Heart right ventricle (tissue), 16 donors: ENCODE data around the gene SRGAP1. TPM values are rescaled to one million over a fixed set of nuclear protein-coding genes. Genes with fewer than 3 reads are reported as not detected.

Experiments
- ATAC-seq, 8 donors: fragments of 200-7000 bp; cut with Tn5 transposase; one replicate each; pipeline ENCODE4 v1.9.1; 2020; ENCODE audit warnings: mild to moderate bottlenecking in 8 of 8, moderate library complexity in 8 of 8, moderate number of reproducible peaks in 1 of 8
- DNase-seq, 2 donors: peaks; one replicate each; pipeline ENCODE4 v3.0.0-alpha.2; 2020
- H3K27ac ChIP-seq, 10 donors: fragments of 200-600 bp; sonication (generic) in 2 of 10; one replicate each; pipeline versions ENCODE4 v1.5.0 to v1.8.0; 2020 to 2022; ENCODE audit warnings: mild to moderate bottlenecking in 3 of 10
- H3K27me3 ChIP-seq, 7 donors: fragments of 200-600 bp; one replicate each; pipeline ENCODE4 v1.8.0; 2021 to 2022; ENCODE audit warnings: mild to moderate bottlenecking in 2 of 7
- H3K36me3 ChIP-seq, 9 donors: fragments of 200-600 bp; sonication (generic) in 1 of 9; one replicate each; pipeline versions ENCODE4 v1.5.0 to v1.8.0; 2020 to 2022; ENCODE audit warnings: mild to moderate bottlenecking in 2 of 9
- H3K4me1 ChIP-seq, 9 donors: fragments of 200-600 bp; sonication (generic) in 1 of 9; one replicate each; pipeline versions ENCODE4 v1.5.0 to v1.8.0; 2020 to 2022; ENCODE audit warnings: mild to moderate bottlenecking in 4 of 9
- H3K4me3 ChIP-seq, 10 donors: fragments of 200-600 bp; sonication (generic) in 2 of 10; one replicate each; pipeline versions ENCODE4 v1.5.0 to v1.8.0; 2020 to 2022; ENCODE audit warnings: mild to moderate bottlenecking in 7 of 10, moderate library complexity in 2 of 10
- H3K9me3 ChIP-seq, 11 donors: fragments of 200-600 bp in 10 of 11; sonication (generic) in 2 of 11; one replicate each; pipeline versions ENCODE4 v1.5.0 to v1.8.0; 2013 to 2022; ENCODE audit warnings: mild to moderate bottlenecking in 2 of 11, control low read depth in 1 of 11, moderate library complexity in 1 of 11
- WGBS, 2 donors: extraction: QIAGEN DNeasy Blood & Tissue Kit; methylation state at CpG; one replicate each; pipeline ENCODE4 v1.1.7; 2013; ENCODE audit warnings: inconsistent platforms in 1 of 2; 5-methylcytosine and 5-hydroxymethylcytosine counted together
- intact Hi-C, 10 donors: fragments of 100-400 bp; cut with DNase I; formaldehyde crosslinking; loops; one replicate each; pipeline versions ENCODE4 v1.11.1 to v1.14.2; 2022
- polyA plus RNA-seq, 2 donors: library from polyadenylated mRNA; stranded (reverse); fragments of 200-250 nt; gene quantifications; one replicate each; pipeline ENCODE4 v1.2.3, GENCODE V29; 2013
- total RNA-seq, 10 donors: library from RNA; stranded (reverse); fragmentation: NEBNext Ultra II Directional in 3 of 10; extraction: Animal tissue kit (Norgen Biotek cat#: 25700) in 3 of 10; gene quantifications; one replicate each; pipeline versions ENCODE4 v1.2.1 to v1.2.4, GENCODE V29; 2021 to 2023
- TF ChIP-seq, protein P1 (sequence below), 9 donors: fragments of 200-600 bp; sonication (generic) in 2 of 9; IDR thresholded peaks; one replicate each; pipeline versions ENCODE4 v1.5.0 to v1.8.0; 2021 to 2022; ENCODE audit warnings: antibody characterized with exemption in 9 of 9, mild to moderate bottlenecking in 5 of 9, moderate library complexity in 1 of 9
- donor health status: Arrhythmogenic right ventricular cardiomyopathy.
- donor health status: ischemic (EF 13 %, LVEDD 7.1; RV severe dilation, severe dysfunction).
- donor health status: healthy with polysubstance abuse.
- donor health status: DM: no; HTN: yes; CAD: no.
- donor health status: DM: no; HTN: no; CAD: no.
- donor health status: ischemic (EF 25% LVEDD 6.9; RV normal size, moderate dysfunction).
- donor health status: ischemic (EF 25% LVEDD 5.7; RV mildly dilated, moderate dysfunction).
- donor health status: healthy.
- donor health status: DM: yes; HTN: yes; CAD: no.
- donor health status: Ischemic cardiomyopathy.
- donor health status: ischemic (EF 35%, LVEDD 5.7; RV mildly dilated, moderate dysfunction).
- donor health status: nonischemic (EF 11% LVEDD 7.7; RV severe dilation, severe dysfunction).
- donor health status: DM: yes; HTN: yes; CAD: no.
- donor health status: PGD.
- donor health status: ischemic (EF 29% LVEDD 5.4; RV normal size, mild dysfunction).
- donor health status: nonischemic (EF 23%, LVEDD 6.1; RV moderate dilation, normal function).

SRGAP1 gene
- total and polyA plus RNA-seq, 12 donors: 1.3 to 6.4 (median 3.6) TPM

DNA sequence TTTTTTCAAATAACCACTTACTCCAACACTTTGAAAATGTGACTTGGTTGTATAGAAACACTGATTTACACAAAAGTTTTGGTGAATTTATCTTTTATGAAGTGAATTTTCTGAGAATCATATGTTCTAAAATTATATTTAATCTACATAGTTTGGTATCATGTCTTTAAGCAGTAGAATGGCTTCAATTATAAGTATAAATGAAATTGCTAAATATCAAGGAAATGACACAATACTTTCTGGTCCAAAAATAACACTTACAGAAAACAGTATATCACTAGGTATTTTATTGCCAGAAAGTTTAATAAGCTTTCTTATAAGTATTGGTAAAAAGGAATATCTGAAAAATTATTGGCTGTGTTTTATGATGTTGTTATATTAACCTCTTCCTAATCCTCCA lies 90.9 kb downstream of the SRGAP1 start:
- Histone ChIP-seq H3K9me3 (no peaks in the 10 kb centered on the region), H3K36me3 (no peaks in the 10 kb centered on the region), H3K4me3 (no peak overlapping the region), H3K27me3 (no peaks in the 10 kb centered on the region), H3K27ac (no peak overlapping the region), H3K4me1 (peaks cover 0 to 30% (median 17%) of the 10 kb centered on the region in 9 donors)
- DNase-seq: no peak
- ATAC-seq: no peak
- intact Hi-C loops: no loop called here
- TF ChIP-seq, protein P1, sequence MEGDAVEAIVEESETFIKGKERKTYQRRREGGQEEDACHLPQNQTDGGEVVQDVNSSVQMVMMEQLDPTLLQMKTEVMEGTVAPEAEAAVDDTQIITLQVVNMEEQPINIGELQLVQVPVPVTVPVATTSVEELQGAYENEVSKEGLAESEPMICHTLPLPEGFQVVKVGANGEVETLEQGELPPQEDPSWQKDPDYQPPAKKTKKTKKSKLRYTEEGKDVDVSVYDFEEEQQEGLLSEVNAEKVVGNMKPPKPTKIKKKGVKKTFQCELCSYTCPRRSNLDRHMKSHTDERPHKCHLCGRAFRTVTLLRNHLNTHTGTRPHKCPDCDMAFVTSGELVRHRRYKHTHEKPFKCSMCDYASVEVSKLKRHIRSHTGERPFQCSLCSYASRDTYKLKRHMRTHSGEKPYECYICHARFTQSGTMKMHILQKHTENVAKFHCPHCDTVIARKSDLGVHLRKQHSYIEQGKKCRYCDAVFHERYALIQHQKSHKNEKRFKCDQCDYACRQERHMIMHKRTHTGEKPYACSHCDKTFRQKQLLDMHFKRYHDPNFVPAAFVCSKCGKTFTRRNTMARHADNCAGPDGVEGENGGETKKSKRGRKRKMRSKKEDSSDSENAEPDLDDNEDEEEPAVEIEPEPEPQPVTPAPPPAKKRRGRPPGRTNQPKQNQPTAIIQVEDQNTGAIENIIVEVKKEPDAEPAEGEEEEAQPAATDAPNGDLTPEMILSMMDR (IDR thresholded peaks at IDR 0.05): no peak

DNA sequence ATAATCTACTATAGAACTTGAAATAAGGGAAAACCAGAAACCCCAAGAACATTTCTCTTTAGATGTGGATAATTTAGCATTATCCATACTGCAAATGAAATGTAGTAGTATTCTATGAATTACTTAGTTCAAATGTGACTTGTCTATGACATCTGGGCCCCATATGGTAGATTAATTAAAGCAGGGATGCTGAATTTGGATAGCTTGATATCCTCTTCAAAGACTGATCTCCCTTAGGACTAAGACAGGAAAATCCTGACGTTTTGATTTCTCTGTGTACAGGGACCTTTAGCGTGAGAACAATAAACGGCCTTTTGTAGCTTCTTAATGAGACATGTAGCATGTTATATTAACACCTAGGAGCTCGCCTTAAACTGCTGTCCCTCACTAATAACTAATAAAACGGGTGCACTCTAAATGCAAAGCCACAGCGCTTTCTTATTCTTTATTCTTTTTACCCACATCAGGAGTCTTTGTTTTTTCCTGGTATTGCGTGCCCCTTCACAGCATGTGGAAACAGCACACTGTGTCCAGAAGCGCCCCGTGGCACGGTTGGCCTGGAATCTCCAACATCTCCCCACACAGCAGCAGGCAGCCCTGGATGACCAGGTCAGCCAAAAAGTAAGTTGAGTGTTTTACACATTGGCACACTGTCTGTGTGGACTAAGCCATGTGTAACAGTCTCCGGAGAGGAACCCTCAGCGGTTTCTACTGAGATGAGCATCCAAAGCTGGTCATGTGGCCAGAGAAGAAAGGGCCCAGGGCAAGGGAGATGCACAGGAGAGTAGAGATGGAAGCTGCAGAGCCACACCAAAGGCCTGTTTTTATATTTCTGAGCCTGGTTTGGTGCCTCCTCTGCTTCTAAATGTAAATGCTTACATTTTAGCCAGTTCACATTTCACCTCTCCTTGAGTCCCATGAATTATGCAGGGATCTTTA lies 93.1 kb downstream of the SRGAP1 start:
- Histone ChIP-seq H3K27ac (peak overlapping the region in 1 of 10 donors; percentile 15), H3K36me3 (no peaks in the 10 kb centered on the region), H3K9me3 (no peaks in the 10 kb centered on the region), H3K4me1 (peaks cover 2 to 48% (median 32%) of the 10 kb centered on the region in 9 donors), H3K27me3 (no peaks in the 10 kb centered on the region), H3K4me3 (no peak overlapping the region)
- 60 to 66% methylated on average over 12 of the region's 12 CpGs for WGBS, 2 donors
- peak in 6 of 8 donors; percentile 10 to 58 (median 53) for ATAC-seq
- TF ChIP-seq, protein P1 (IDR thresholded peaks at IDR 0.05): no peak
- DNase-seq: no peak
- intact Hi-C loops: no loop called here

DNA sequence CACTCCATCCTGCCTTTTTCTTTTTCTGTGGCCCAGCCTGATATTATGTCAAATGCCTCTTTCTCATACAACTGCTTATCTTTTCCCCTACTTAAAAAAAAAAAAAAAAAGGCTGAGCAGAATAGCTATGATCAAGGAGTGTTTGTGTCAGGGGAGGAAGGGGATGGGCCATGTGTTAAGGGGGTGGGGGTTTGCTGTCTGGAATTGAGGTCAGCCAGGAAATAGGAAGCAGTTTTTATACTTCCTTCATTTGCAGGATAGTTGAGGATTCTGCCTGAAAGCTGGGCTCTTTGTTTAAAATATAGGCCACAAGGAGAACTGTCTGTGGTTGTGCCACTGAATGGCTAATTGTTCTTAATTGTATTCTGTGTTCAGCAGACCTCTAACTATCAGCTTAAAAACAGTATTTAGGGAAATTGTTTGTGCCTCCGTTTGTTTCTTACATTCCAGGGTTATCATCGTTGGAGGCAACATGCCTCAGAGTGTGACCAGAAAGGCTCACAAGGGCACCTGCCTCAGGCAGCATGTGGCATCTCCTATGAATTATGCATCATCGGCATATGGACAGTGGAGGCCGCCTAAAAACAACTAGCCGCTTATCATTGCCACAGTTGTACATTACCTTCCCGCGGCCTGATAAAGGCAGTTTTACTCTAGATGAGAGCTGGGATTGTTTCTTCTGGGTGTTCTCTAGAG lies 96.0 kb downstream of the SRGAP1 start:
- TF ChIP-seq, protein P1 (IDR thresholded peaks at IDR 0.05): no peak
- ATAC-seq (peak in 7 of 8 donors; percentile 26 to 83 (median 68)), DNase-seq (peak in 1 of 2 donors; percentile 26)

DNA sequence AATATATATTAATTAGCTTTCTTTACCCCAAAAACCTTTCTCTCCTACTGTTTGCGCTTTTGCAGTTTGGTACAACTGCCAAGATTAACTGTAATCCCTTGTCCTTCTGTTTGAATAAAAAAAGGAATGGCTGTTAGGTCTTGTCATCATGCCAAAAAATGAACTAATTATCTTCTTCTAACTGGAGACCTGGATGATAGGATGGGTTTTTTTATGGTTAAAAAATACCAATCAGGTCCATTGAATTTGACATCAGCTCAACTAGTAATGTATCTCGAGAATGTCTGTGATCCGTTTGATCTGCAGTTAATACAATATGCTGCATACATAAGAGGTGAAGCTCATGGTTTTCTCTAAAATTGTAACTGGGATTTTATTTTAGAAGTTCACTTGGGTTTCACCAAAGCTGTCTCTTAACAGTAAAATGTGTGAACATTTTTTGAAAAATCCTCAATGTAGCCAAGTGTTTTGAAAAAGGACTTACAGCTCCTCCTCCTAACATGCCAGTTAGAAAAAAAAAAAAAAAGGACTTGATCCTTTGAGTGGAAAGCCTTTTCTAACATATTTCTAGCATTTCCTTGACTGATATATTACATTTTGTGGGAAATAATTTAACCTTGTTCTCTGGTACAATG lies 96.8 kb downstream of the SRGAP1 start:
- Histone ChIP-seq H3K27ac (peak overlapping the region in 2 of 10 donors; percentile 19 to 33), H3K36me3 (no peaks in the 10 kb centered on the region), H3K9me3 (no peaks in the 10 kb centered on the region), H3K4me1 (peaks cover 2 to 65% (median 38%) of the 10 kb centered on the region in 9 donors), H3K4me3 (no peak overlapping the region), H3K27me3 (no peaks in the 10 kb centered on the region)
- DNase-seq: no peak
- TF ChIP-seq, protein P1 (IDR thresholded peaks at IDR 0.05): no peak
- 80 to 86% methylated on average over 3 of the region's 3 CpGs for WGBS, 2 donors
- intact Hi-C loops: loop anchor here in 1 of 10 donors (10.0 kb wide), 1 partner anchor 96 kb away; the partner anchor contains the start of gene SRGAP1
- ATAC-seq: no peak

More for the DNA sequence above, 96.0 kb downstream of the SRGAP1 start:
- Histone ChIP-seq H3K4me1 (peaks cover 2 to 68% (median 38%) of the 10 kb centered on the region in 9 donors), H3K27ac (peak overlapping the region in 8 of 10 donors; percentile 14 to 75 (median 25)), H3K4me3 (no peak overlapping the region), H3K9me3 (no peaks in the 10 kb centered on the region), H3K27me3 (no peaks in the 10 kb centered on the region), H3K36me3 (no peaks in the 10 kb centered on the region)
- 45 to 50% methylated on average over 7 of the region's 7 CpGs for WGBS, 2 donors
- intact Hi-C loops: loop anchor here in 2 of 10 donors (1.0 to 10.0 kb wide), 2 partner anchors 31 to 96 kb away; partner anchors contain the start of gene SRGAP1 (in 1 of the 2)
